CD4-positive, alpha-beta T cell treated with Interleukin-4 for 4 hours (primary cell): ENCODE data around the gene SLC38A10.
A peak's percentile ranks its signal among the peaks of the same experiment; 100 is the strongest.

Experiments
- DNase-seq: peaks from one replicate; pipeline ENCODE4 v3.0.0-alpha.2; 2020

The SLC38A10 gene

GRCh38 chr17:81222906-81223761, 72.0 kb downstream of the SLC38A10 start, which contains the start of gene CEP131:
Gene CEP131 (minus strand): TSS chr17:81222965. CDS start chr17:81220056, 2,909 bp downstream.
- peak; percentile 98 for DNase-seq

GRCh38 chr17:81222620-81222905, 72.5 kb downstream of the SLC38A10 start:
- no peak for DNase-seq

GRCh38 chr17:81221842-81222619, 73.1 kb downstream of the SLC38A10 start:
- DNase-seq = no peak

- DNase-seq = no peak
Observed at GRCh38 chr17:81221371-81221841, 73.7 kb downstream of the SLC38A10 start.

GRCh38 chr17:81219476-81220180, 75.5 kb downstream of the SLC38A10 start:
- DNase-seq = no peak

GRCh38 chr17:81218991-81219390, 76.1 kb downstream of the SLC38A10 start:
- DNase-seq = no peak

GRCh38 chr17:81218459-81218858, 76.6 kb downstream of the SLC38A10 start:
- DNase-seq = no peak

- no peak for DNase-seq
Observed at GRCh38 chr17:81217491-81217890, 77.6 kb downstream of the SLC38A10 start.

- DNase-seq = no peak
Observed at GRCh38 chr17:81213978-81214377, 81.1 kb downstream of the SLC38A10 start.

GRCh38 chr17:81212365-81212764, 82.7 kb downstream of the SLC38A10 start:
- no peak for DNase-seq

GRCh38 chr17:81210868-81211267, 84.2 kb downstream of the SLC38A10 start:
- DNase-seq = no peak

- DNase-seq = no peak
Observed at GRCh38 chr17:81210466-81210865, 84.6 kb downstream of the SLC38A10 start.

GRCh38 chr17:81209141-81209540, 86.0 kb downstream of the SLC38A10 start:
- no peak for DNase-seq

GRCh38 chr17:81208651-81209050, 86.5 kb downstream of the SLC38A10 start:
- no peak for DNase-seq

- DNase-seq = no peak
Observed at GRCh38 chr17:81207610-81208581, 87.2 kb downstream of the SLC38A10 start.

- DNase-seq = no peak
Observed at GRCh38 chr17:81206657-81207056, 88.5 kb downstream of the SLC38A10 start.

GRCh38 chr17:81206166-81206565, 88.9 kb downstream of the SLC38A10 start:
- no peak for DNase-seq

GRCh38 chr17:81204578-81204977, 90.5 kb downstream of the SLC38A10 start:
- DNase-seq = no peak

- no peak for DNase-seq
Observed at GRCh38 chr17:81203136-81203535, 92.0 kb downstream of the SLC38A10 start.

GRCh38 chr17:81202318-81202717, 92.8 kb downstream of the SLC38A10 start:
- no peak for DNase-seq

GRCh38 chr17:81200695-81201580, 94.2 kb downstream of the SLC38A10 start:
- peak; percentile 6 for DNase-seq
